Mesenchymal stem cell (in vitro differentiated cells and primary cell): ENCODE data around the gene DOCK3.

Source experiments
- DNase-seq: peaks from one replicate; pipeline ENCODE4 v3.0.0-alpha.2; 2013
- H2AFZ ChIP-seq: one replicate; pipeline ENCODE4 v1.6.1; 2013; ENCODE audit warnings: low read depth, mild to moderate bottlenecking, control low read depth, inconsistent platforms, low read length, moderate library complexity
- H2AK5ac ChIP-seq: 2 replicates; pipeline ENCODE4 v1.6.1; 2013; ENCODE audit warnings: low read length, moderate library complexity, mild to moderate bottlenecking, inconsistent platforms; ENCODE audit not compliant: severe bottlenecking
- H2BK120ac ChIP-seq: one replicate; pipeline ENCODE4 v1.6.1; 2013; ENCODE audit warnings: low read depth, mild to moderate bottlenecking, inconsistent platforms, low read length, moderate library complexity
- H2BK12ac ChIP-seq, 2 experiments: one replicate each; pipeline ENCODE4 v1.6.1; 2013; ENCODE audit warnings: inconsistent platforms in 2 of 2, low read length in 2 of 2, mild to moderate bottlenecking in 2 of 2, moderate library complexity in 2 of 2, control low read depth in 1 of 2
- H2BK15ac ChIP-seq: one replicate; pipeline ENCODE4 v1.6.1; 2013; ENCODE audit warnings: mild to moderate bottlenecking, low read depth, inconsistent platforms; ENCODE audit not compliant: poor library complexity, severe bottlenecking
- H2BK5ac ChIP-seq: 2 replicates; pipeline ENCODE4 v1.6.1; 2013; ENCODE audit warnings: low read depth, mild to moderate bottlenecking, low read length, control low read depth, inconsistent platforms; ENCODE audit not compliant: poor library complexity, severe bottlenecking
- H3K14ac ChIP-seq, 2 experiments: one replicate each; pipeline ENCODE4 v1.6.1; 2013; ENCODE audit warnings: inconsistent platforms in 2 of 2, low read length in 2 of 2, control low read depth in 1 of 2, mild to moderate bottlenecking in 1 of 2, moderate library complexity in 1 of 2
- H3K18ac ChIP-seq, 2 experiments: one replicate each; pipeline ENCODE4 v1.6.1; 2013; ENCODE audit warnings: inconsistent platforms in 2 of 2, low read length in 2 of 2, control low read depth in 1 of 2, low read depth in 1 of 2, mild to moderate bottlenecking in 1 of 2
- H3K23ac ChIP-seq, 2 experiments: one replicate each; pipeline ENCODE4 v1.6.1; 2013; ENCODE audit warnings: inconsistent platforms in 2 of 2, low read length in 2 of 2, mild to moderate bottlenecking in 2 of 2, moderate library complexity in 2 of 2, control low read depth in 1 of 2
- H3K27ac ChIP-seq: 2 replicates; pipeline ENCODE4 v1.5.1; 2013; ENCODE audit warnings: mild to moderate bottlenecking, moderate library complexity, low read length, control low read depth, inconsistent platforms; ENCODE audit not compliant: poor library complexity, severe bottlenecking
- H3K27me3 ChIP-seq, 2 experiments: 2 replicates each; pipeline versions ENCODE4 v1.6.1 to v1.7.0; 2013; ENCODE audit warnings: low read length in 2 of 2, mild to moderate bottlenecking in 2 of 2, moderate library complexity in 2 of 2, control low read depth in 1 of 2, inconsistent platforms in 1 of 2; ENCODE audit not compliant: control insufficient read depth in 1 of 2, insufficient read depth in 1 of 2
- H3K36me3 ChIP-seq, 2 experiments: 2 replicates each; pipeline versions ENCODE4 v1.6.1 to v1.7.0; 2013; ENCODE audit warnings: low read length in 2 of 2, control low read depth in 1 of 2, inconsistent platforms in 1 of 2, low read depth in 1 of 2, mild to moderate bottlenecking in 1 of 2; ENCODE audit not compliant: insufficient read depth in 2 of 2, control insufficient read depth in 1 of 2
- H3K4ac ChIP-seq, 2 experiments: one replicate each; pipeline ENCODE4 v1.6.1; 2013; ENCODE audit warnings: inconsistent platforms in 2 of 2, low read length in 2 of 2, mild to moderate bottlenecking in 2 of 2, moderate library complexity in 2 of 2, control low read depth in 1 of 2, low read depth in 1 of 2
- H3K4me1 ChIP-seq: 2 replicates; pipeline ENCODE4 v1.6.1; 2013; ENCODE audit warnings: low read depth, low read length, control low read depth; ENCODE audit not compliant: control insufficient read depth, insufficient read depth
- H3K4me2 ChIP-seq: 2 replicates; pipeline ENCODE4 v1.6.1; 2013; ENCODE audit warnings: low read length, mild to moderate bottlenecking, inconsistent platforms; ENCODE audit not compliant: poor library complexity, severe bottlenecking
- H3K4me3 ChIP-seq, 2 experiments: 2 replicates each; pipeline versions ENCODE4 v1.5.1 to v1.7.0; 2013; ENCODE audit warnings: low read length in 2 of 2, mild to moderate bottlenecking in 2 of 2, control low read depth in 1 of 2, low read depth in 1 of 2; ENCODE audit not compliant: insufficient read depth in 1 of 2
- H3K79me1 ChIP-seq: replicated peaks from 2 replicates; pipeline ENCODE4 v1.6.1; 2013; ENCODE audit warnings: mild to moderate bottlenecking, control low read depth, low read length, inconsistent platforms; ENCODE audit not compliant: poor library complexity, severe bottlenecking
- H3K9ac ChIP-seq: 2 replicates; pipeline ENCODE4 v1.7.0; 2013; ENCODE audit warnings: mild to moderate bottlenecking, low read length, moderate library complexity
- H3K9me3 ChIP-seq: 2 replicates; pipeline ENCODE4 v1.7.0; 2013; ENCODE audit warnings: mild to moderate bottlenecking, low read length; ENCODE audit not compliant: control insufficient read depth
- H4K8ac ChIP-seq: one replicate; pipeline ENCODE4 v1.6.1; 2013; ENCODE audit warnings: inconsistent platforms, mild to moderate bottlenecking, low read length, moderate library complexity
- H4K91ac ChIP-seq: one replicate; pipeline ENCODE4 v1.6.1; 2013; ENCODE audit warnings: mild to moderate bottlenecking, low read length, inconsistent platforms
- WGBS: methylation state at CpG from one replicate; pipeline ENCODE4 v1.1.7; 2013; ENCODE audit warnings: mixed read lengths; 5-methylcytosine and 5-hydroxymethylcytosine counted together

Gene DOCK3

GRCh38 chr3:51274052-51274451 lies 599.3 kb downstream of the DOCK3 start:
- H2BK120ac ChIP-seq = no peak overlapping the region
- H2BK15ac ChIP-seq = no peak overlapping the region
- no peak overlapping the region for H3K4ac ChIP-seq
- 86% methylated on average over 1 of the region's 2 CpGs for WGBS
- H3K18ac ChIP-seq = no peak overlapping the region
- H3K27me3 ChIP-seq = peaks cover 0 to 7% of the 10 kb centered on the region in 2 experiments
- no peak overlapping the region for H2AK5ac ChIP-seq
- H3K4me2 ChIP-seq = no peak overlapping the region
- no peak overlapping the region for H3K27ac ChIP-seq
- no peak overlapping the region for H3K14ac ChIP-seq
- no peak overlapping the region for H4K8ac ChIP-seq
- H3K9ac ChIP-seq = no peak overlapping the region
- no peak for DNase-seq
- H3K4me1 ChIP-seq = no peaks in the 10 kb centered on the region
- H2BK5ac ChIP-seq = no peak overlapping the region
- H3K23ac ChIP-seq = no peak overlapping the region
- H3K36me3 ChIP-seq = no peaks in the 10 kb centered on the region
- H3K4me3 ChIP-seq = no peak overlapping the region
- no peak overlapping the region for H2AFZ ChIP-seq
- no peak overlapping the region for H2BK12ac ChIP-seq
- no peaks in the 10 kb centered on the region for H3K9me3 ChIP-seq
- no peaks in the 10 kb centered on the region for H3K79me1 ChIP-seq
- H4K91ac ChIP-seq = no peak overlapping the region

GRCh38 chr3:51275111-51275805 lies 600.5 kb downstream of the DOCK3 start:
- H3K18ac ChIP-seq = no peak overlapping the region
- no peak overlapping the region for H4K91ac ChIP-seq
- no peaks in the 10 kb centered on the region for H3K79me1 ChIP-seq
- H3K36me3 ChIP-seq = no peaks in the 10 kb centered on the region
- no peak overlapping the region for H3K14ac ChIP-seq
- H2AFZ ChIP-seq = no peak overlapping the region
- no peak overlapping the region for H3K23ac ChIP-seq
- WGBS = 71% methylated on average over 2 of the region's 5 CpGs
- no peak overlapping the region for H3K4me3 ChIP-seq
- H3K9me3 ChIP-seq = no peaks in the 10 kb centered on the region
- H2BK120ac ChIP-seq = no peak overlapping the region
- peaks cover 0 to 7% of the 10 kb centered on the region in 2 experiments for H3K27me3 ChIP-seq
- H3K27ac ChIP-seq = no peak overlapping the region
- H3K4ac ChIP-seq = no peak overlapping the region
- H2BK12ac ChIP-seq = no peak overlapping the region
- no peak overlapping the region for H2AK5ac ChIP-seq
- no peak overlapping the region for H2BK5ac ChIP-seq
- no peak overlapping the region for H4K8ac ChIP-seq
- no peak for DNase-seq
- no peaks in the 10 kb centered on the region for H3K4me1 ChIP-seq
- H3K9ac ChIP-seq = no peak overlapping the region
- H3K4me2 ChIP-seq = no peak overlapping the region
- H2BK15ac ChIP-seq = no peak overlapping the region

- Histone ChIP-seq H3K79me1 (no peaks in the 10 kb centered on the region), H2BK5ac (no peak overlapping the region), H4K8ac (no peak overlapping the region), H3K4me2 (no peak overlapping the region), H3K4me1 (no peaks in the 10 kb centered on the region), H3K9me3 (no peaks in the 10 kb centered on the region), H3K4ac (no peak overlapping the region), H3K27me3 (peaks cover 0 to 7% of the 10 kb centered on the region in 2 experiments), H2BK12ac (no peak overlapping the region), H2AK5ac (no peak overlapping the region), H3K36me3 (no peaks in the 10 kb centered on the region), H3K27ac (no peak overlapping the region), H4K91ac (no peak overlapping the region), H3K18ac (no peak overlapping the region), H3K23ac (no peak overlapping the region), H3K4me3 (no peak overlapping the region), H2BK15ac (no peak overlapping the region), H3K14ac (no peak overlapping the region), H2AFZ (no peak overlapping the region), H3K9ac (no peak overlapping the region), H2BK120ac (no peak overlapping the region)
- 65% methylated on average over 1 of the region's 1 CpG for WGBS
- no peak for DNase-seq
Measured at GRCh38 chr3:51276046-51276445, 601.3 kb downstream of the DOCK3 start.

- H3K36me3 ChIP-seq = no peaks in the 10 kb centered on the region
- no peak overlapping the region for H3K27ac ChIP-seq
- no peaks in the 10 kb centered on the region for H3K4me1 ChIP-seq
- no peak overlapping the region for H2AFZ ChIP-seq
- H2BK120ac ChIP-seq = no peak overlapping the region
- H3K9me3 ChIP-seq = peaks cover 3% of the 10 kb centered on the region
- H2BK12ac ChIP-seq = no peak overlapping the region
- WGBS = 89% methylated on average over 2 of the region's 2 CpGs
- no peaks in the 10 kb centered on the region for H3K79me1 ChIP-seq
- H3K9ac ChIP-seq = no peak overlapping the region
- H3K27me3 ChIP-seq = peaks cover 0 to 7% of the 10 kb centered on the region in 2 experiments
- H3K4me2 ChIP-seq = no peak overlapping the region
- no peak overlapping the region for H3K4me3 ChIP-seq
- H2BK15ac ChIP-seq = no peak overlapping the region
- DNase-seq = no peak
- no peak overlapping the region for H2BK5ac ChIP-seq
- H3K23ac ChIP-seq = no peak overlapping the region
- no peak overlapping the region for H3K4ac ChIP-seq
- H3K14ac ChIP-seq = no peak overlapping the region
- H4K91ac ChIP-seq = no peak overlapping the region
- H2AK5ac ChIP-seq = no peak overlapping the region
- H3K18ac ChIP-seq = no peak overlapping the region
- H4K8ac ChIP-seq = no peak overlapping the region
Measured at GRCh38 chr3:51279448-51279847, 604.7 kb downstream of the DOCK3 start.
